ENCODE data around the gene CARD14. TPM values are rescaled to one million over a fixed set of nuclear protein-coding genes. Genes with fewer than 3 reads are reported as not detected.
A peak's percentile ranks its signal among the peaks of the same experiment; 100 is the strongest.

Gene CARD14
- total RNA-seq, 1 experiment from 2014 or later, result 0.24 TPM

DNA sequence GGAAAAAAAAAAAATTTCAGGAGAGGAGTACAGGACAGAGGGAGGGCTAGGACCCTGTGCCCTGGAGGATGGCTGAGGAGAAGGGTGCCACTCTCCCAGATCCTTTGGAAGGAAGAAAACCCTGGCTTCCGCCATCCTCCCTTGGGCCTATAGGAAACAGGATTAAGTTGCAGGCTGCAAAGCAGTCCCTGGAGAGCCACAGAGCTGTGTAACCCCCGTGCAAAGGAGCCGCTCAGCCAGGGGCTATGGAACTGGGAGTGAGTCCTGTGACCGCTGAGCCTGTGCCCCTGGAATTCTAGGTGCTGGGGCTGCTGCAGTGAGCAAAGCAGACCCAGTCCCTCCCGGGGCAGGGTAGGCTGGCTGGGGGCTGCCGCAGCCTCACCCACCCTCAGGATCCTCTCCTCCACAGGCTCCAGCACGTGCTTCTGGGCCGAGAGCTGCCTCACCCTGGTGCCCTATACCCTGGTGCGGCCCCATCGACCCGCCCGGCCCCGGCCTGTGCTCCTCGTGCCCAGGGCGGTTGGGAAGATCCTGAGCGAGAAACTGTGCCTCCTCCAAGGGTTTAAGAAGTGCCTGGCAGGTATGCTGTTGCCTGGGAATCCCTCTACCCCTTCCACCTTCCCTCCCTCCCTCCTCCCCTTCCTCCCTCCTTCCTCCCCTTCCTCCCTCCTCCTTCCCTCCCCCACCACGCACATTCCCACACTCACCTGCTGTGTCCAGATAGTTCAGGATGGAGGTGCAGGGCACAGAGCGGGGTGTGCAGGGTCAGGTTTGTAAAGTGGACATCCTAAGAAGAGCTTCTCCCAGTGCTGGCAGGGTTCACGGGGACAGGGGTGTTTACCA, 35.0 kb downstream of the CARD14 start:
- Histone ChIP-seq H4K5ac (ENCODE audit: insufficient read length, low read depth, low read length) (no peak overlapping the region), H3K18ac (ENCODE audit: insufficient read length, low read depth, low read length) (no peak overlapping the region), H3T11ph (ENCODE audit: low read length) (no peak overlapping the region), H2BK120ac (ENCODE audit: low read depth, low read length, poor library complexity, severe bottlenecking) (no peak overlapping the region), H3K27ac (ENCODE audit: insufficient read length, low read depth, low read length) (no peak overlapping the region), H4K20me1 (ENCODE audit: control insufficient read depth, insufficient read depth, insufficient read length) (no peaks in the 10 kb centered on the region), H2AK5ac (ENCODE audit: insufficient read length, low read length) (no peak overlapping the region), H3K79me1 (ENCODE audit: insufficient read depth, low read depth, low read length, poor library complexity, severe bottlenecking) (no peaks in the 10 kb centered on the region), H3K4me2 (ENCODE audit: insufficient read depth, insufficient read length, low read length) (no peak overlapping the region), H2BK5ac (ENCODE audit: insufficient read length, low read length) (no peak overlapping the region), H2AFZ (ENCODE audit: low read length) (no peak overlapping the region), H3K79me2 (ENCODE audit: insufficient read depth, low read length) (no peaks in the 10 kb centered on the region), H3K9me3 (ENCODE audit: control insufficient read depth, low read depth, low read length) (no peaks in the 10 kb centered on the region), H3K9ac (ENCODE audit: extremely low read depth, insufficient read length, low read length) (no peak overlapping the region), H3K4me1 (ENCODE audit: insufficient read depth, low read length) (peaks cover 4% of the 10 kb centered on the region; the same call in 1 of the 2 replicates), H3K27me3 (ENCODE audit: insufficient read depth, low read length) (no peaks in the 10 kb centered on the region), H3K56ac (ENCODE audit: insufficient read length, low read depth, low read length) (no peak overlapping the region), H3K14ac (ENCODE audit: insufficient read depth, low read length) (no peak overlapping the region), H3K23ac (ENCODE audit: insufficient read length, low read depth, low read length) (no peak overlapping the region), H3K23me2 (ENCODE audit: insufficient read length, low read depth, low read length, poor library complexity, severe bottlenecking) (peaks cover 2% of the 10 kb centered on the region), H2BK12ac (ENCODE audit: insufficient read length, low read depth, low read length) (no peak overlapping the region), H4K91ac (ENCODE audit: insufficient read length, low read depth, low read length) (no peak overlapping the region), H2BK15ac (ENCODE audit: low read depth, low read length) (no peak overlapping the region), H2BK20ac (ENCODE audit: low read depth, low read length, poor library complexity, severe bottlenecking) (no peak overlapping the region), H3K4ac (ENCODE audit: low read depth, low read length) (no peak overlapping the region), H4K8ac (replicated peaks; ENCODE audit: insufficient read length, low read depth, low read length) (no peak overlapping the region)
- WGBS (ENCODE audit: extremely low coverage, insufficient read length, low lambda C conversion rate), result no CpG with 5 or more reads among the region's 19 CpGs
- Mint-ChIP-seq H3K4me1 (peaks cover 2 to 7% of the 10 kb centered on the region in 2 experiments), H3K27me3 (ENCODE audit: low read depth) (peaks cover 2% of the 10 kb centered on the region; the same call in 1 of the 2 replicates), H3K9me3 (0 out of 5 replicates have a peak, but pooled peaks cover 0 to 2% of the 10 kb centered on the region in 2 experiments), H3K27ac (peak overlapping the region in 2 of 3 experiments; percentile 62 to 72; a peak in 1 of 7 replicates), H3K4me3 (no peak overlapping the region), H3K36me3 (ENCODE audit: insufficient read depth in 1 of 3, low read depth in 3 of 3) (peaks cover 6 to 8% (median 7%) of the 10 kb centered on the region in 3 experiments; a peak in 6 of 7 replicates)
- TF ChIP-seq, protein P1, sequence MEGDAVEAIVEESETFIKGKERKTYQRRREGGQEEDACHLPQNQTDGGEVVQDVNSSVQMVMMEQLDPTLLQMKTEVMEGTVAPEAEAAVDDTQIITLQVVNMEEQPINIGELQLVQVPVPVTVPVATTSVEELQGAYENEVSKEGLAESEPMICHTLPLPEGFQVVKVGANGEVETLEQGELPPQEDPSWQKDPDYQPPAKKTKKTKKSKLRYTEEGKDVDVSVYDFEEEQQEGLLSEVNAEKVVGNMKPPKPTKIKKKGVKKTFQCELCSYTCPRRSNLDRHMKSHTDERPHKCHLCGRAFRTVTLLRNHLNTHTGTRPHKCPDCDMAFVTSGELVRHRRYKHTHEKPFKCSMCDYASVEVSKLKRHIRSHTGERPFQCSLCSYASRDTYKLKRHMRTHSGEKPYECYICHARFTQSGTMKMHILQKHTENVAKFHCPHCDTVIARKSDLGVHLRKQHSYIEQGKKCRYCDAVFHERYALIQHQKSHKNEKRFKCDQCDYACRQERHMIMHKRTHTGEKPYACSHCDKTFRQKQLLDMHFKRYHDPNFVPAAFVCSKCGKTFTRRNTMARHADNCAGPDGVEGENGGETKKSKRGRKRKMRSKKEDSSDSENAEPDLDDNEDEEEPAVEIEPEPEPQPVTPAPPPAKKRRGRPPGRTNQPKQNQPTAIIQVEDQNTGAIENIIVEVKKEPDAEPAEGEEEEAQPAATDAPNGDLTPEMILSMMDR (conservative IDR thresholded peaks at IDR 0.05), result no peak
- peak; percentile 36 for DNase-seq
